ENCODE results near the gene WASL.

WASL gene

GRCh38 chr7:123633553-123633952, 115.2 kb downstream of the WASL start:
- no peak for FAIRE-seq
- DNase-seq (ENCODE audit: low spot score): peak; percentile 7

GRCh38 chr7:123632808-123633207, 116.0 kb downstream of the WASL start:
- FAIRE-seq (no peak), DNase-seq (ENCODE audit: low spot score) (no peak)
